ENCODE data around the gene CIDEA.

DNA sequence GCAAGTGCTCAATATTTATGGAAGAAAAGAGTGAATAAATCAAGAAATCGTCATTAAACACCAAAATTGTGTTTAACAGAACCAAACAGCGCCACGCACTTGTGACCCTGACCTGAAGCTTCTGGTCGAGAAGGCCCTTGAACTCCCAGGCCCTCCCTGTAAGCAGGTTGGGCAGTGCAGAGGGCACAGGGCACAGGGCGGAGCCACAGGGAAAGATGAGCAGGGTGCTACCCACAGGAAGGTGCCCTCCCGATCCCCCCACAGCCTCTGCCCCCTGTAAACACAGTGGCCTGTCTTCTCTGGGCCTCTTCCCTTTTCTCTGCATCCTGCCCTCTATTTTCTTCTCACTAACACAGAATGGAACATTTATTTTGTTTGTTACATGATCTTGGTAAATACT, 37.0 kb downstream of the CIDEA start:
- no peak for TF ChIP-seq SNAI2 (CRISPR knock-in tag; IDR thresholded peaks at IDR 0.05)
- TF ChIP-seq ZFP30 (CRISPR knock-in tag; IDR thresholded peaks at IDR 0.05) = no peak
- no peak for TF ChIP-seq CSDC2 (CRISPR knock-in tag; IDR thresholded peaks at IDR 0.05)
- TF ChIP-seq, protein P1, sequence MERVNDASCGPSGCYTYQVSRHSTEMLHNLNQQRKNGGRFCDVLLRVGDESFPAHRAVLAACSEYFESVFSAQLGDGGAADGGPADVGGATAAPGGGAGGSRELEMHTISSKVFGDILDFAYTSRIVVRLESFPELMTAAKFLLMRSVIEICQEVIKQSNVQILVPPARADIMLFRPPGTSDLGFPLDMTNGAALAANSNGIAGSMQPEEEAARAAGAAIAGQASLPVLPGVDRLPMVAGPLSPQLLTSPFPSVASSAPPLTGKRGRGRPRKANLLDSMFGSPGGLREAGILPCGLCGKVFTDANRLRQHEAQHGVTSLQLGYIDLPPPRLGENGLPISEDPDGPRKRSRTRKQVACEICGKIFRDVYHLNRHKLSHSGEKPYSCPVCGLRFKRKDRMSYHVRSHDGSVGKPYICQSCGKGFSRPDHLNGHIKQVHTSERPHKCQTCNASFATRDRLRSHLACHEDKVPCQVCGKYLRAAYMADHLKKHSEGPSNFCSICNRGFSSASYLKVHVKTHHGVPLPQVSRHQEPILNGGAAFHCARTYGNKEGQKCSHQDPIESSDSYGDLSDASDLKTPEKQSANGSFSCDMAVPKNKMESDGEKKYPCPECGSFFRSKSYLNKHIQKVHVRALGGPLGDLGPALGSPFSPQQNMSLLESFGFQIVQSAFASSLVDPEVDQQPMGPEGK (CRISPR knock-in tag; IDR thresholded peaks at IDR 0.05; ENCODE audit: borderline replicate concordance) = no peak
- no peak for TF ChIP-seq ZNF70 (CRISPR knock-in tag; IDR thresholded peaks at IDR 0.05)
- no peak for TF ChIP-seq TOX (CRISPR knock-in tag; IDR thresholded peaks at IDR 0.05; ENCODE audit: borderline replicate concordance)
- TF ChIP-seq, protein P2, sequence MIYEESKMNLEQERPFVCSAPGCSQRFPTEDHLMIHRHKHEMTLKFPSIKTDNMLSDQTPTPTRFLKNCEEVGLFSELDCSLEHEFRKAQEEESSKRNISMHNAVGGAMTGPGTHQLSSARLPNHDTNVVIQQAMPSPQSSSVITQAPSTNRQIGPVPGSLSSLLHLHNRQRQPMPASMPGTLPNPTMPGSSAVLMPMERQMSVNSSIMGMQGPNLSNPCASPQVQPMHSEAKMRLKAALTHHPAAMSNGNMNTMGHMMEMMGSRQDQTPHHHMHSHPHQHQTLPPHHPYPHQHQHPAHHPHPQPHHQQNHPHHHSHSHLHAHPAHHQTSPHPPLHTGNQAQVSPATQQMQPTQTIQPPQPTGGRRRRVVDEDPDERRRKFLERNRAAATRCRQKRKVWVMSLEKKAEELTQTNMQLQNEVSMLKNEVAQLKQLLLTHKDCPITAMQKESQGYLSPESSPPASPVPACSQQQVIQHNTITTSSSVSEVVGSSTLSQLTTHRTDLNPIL (CRISPR knock-in tag; IDR thresholded peaks at IDR 0.05; ENCODE audit: low read depth) = no peak
- TF ChIP-seq, protein P3, sequence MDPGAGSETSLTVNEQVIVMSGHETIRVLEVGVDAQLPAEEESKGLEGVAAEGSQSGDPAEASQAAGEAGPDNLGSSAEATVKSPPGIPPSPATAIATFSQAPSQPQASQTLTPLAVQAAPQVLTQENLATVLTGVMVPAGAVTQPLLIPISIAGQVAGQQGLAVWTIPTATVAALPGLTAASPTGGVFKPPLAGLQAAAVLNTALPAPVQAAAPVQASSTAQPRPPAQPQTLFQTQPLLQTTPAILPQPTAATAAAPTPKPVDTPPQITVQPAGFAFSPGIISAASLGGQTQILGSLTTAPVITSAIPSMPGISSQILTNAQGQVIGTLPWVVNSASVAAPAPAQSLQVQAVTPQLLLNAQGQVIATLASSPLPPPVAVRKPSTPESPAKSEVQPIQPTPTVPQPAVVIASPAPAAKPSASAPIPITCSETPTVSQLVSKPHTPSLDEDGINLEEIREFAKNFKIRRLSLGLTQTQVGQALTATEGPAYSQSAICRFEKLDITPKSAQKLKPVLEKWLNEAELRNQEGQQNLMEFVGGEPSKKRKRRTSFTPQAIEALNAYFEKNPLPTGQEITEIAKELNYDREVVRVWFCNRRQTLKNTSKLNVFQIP (CRISPR knock-in tag; IDR thresholded peaks at IDR 0.05; ENCODE audit: borderline replicate concordance, low read depth) = no peak
- TF ChIP-seq ISL1 (CRISPR knock-in tag; IDR thresholded peaks at IDR 0.05) = no peak
- no peak for TF ChIP-seq ZNF565 (CRISPR knock-in tag; conservative IDR thresholded peaks at IDR 0.05; ENCODE audit: low read depth)
